Measurements from ENCODE around the gene UBE2E2. TPM values are rescaled to one million over a fixed set of nuclear protein-coding genes. Genes with fewer than 3 reads are reported as not detected.

UBE2E2 gene
- total RNA-seq, 1 donor from 2014 or later = 85.2 TPM

GRCh38 chr3:23492057-23492456 is 288.9 kb downstream of the UBE2E2 start:
- no peak for DNase-seq (ENCODE audit: low spot score)
- Mint-ChIP-seq H3K4me3 (ENCODE audit: unreplicated experiment) (no peak overlapping the region), H3K27ac (ENCODE audit: unreplicated experiment) (no peak overlapping the region), H3K9me3 (ENCODE audit: low read depth) (no peaks in the 10 kb centered on the region), H3K27me3 (ENCODE audit: low read depth) (no peaks in the 10 kb centered on the region), H3K36me3 (ENCODE audit: low read depth) (no peaks in the 10 kb centered on the region), H3K4me1 (ENCODE audit: low read depth) (peaks cover 54% of the 10 kb centered on the region)
- no peak for TF ChIP-seq CTCF (IDR thresholded peaks at IDR 0.05)

- DNase-seq (ENCODE audit: low spot score) = no peak
- Mint-ChIP-seq H3K9me3 (ENCODE audit: low read depth) (no peaks in the 10 kb centered on the region), H3K27ac (ENCODE audit: unreplicated experiment) (no peak overlapping the region), H3K4me3 (ENCODE audit: unreplicated experiment) (no peak overlapping the region), H3K27me3 (ENCODE audit: low read depth) (no peaks in the 10 kb centered on the region), H3K4me1 (ENCODE audit: low read depth) (peaks cover 57% of the 10 kb centered on the region), H3K36me3 (ENCODE audit: low read depth) (no peaks in the 10 kb centered on the region)
- no peak for TF ChIP-seq CTCF (IDR thresholded peaks at IDR 0.05)
Measured at GRCh38 chr3:23493889-23494288, 290.8 kb downstream of the UBE2E2 start.

GRCh38 chr3:23494967-23495366 is 291.8 kb downstream of the UBE2E2 start:
- Mint-ChIP-seq H3K27ac (ENCODE audit: unreplicated experiment) (no peak overlapping the region), H3K4me3 (ENCODE audit: unreplicated experiment) (no peak overlapping the region), H3K4me1 (ENCODE audit: low read depth) (peaks cover 47% of the 10 kb centered on the region), H3K9me3 (ENCODE audit: low read depth) (no peaks in the 10 kb centered on the region), H3K27me3 (ENCODE audit: low read depth) (no peaks in the 10 kb centered on the region), H3K36me3 (ENCODE audit: low read depth) (no peaks in the 10 kb centered on the region)
- no peak for TF ChIP-seq CTCF (IDR thresholded peaks at IDR 0.05)
- DNase-seq (ENCODE audit: low spot score) = no peak

GRCh38 chr3:23495507-23495906 is 292.4 kb downstream of the UBE2E2 start:
- no peak overlapping the region for H3K4me3 Mint-ChIP-seq (ENCODE audit: unreplicated experiment)
- H3K36me3 Mint-ChIP-seq (ENCODE audit: low read depth) = no peaks in the 10 kb centered on the region
- TF ChIP-seq CTCF (IDR thresholded peaks at IDR 0.05) = no peak

GRCh38 chr3:23496165-23496564 is 293.0 kb downstream of the UBE2E2 start:
- H3K4me3 Mint-ChIP-seq (ENCODE audit: unreplicated experiment) = no peak overlapping the region
- no peak for DNase-seq (ENCODE audit: low spot score)
- no peaks in the 10 kb centered on the region for H3K27me3 Mint-ChIP-seq (ENCODE audit: low read depth)
- no peak overlapping the region for H3K27ac Mint-ChIP-seq (ENCODE audit: unreplicated experiment)
- peaks cover 41% of the 10 kb centered on the region for H3K4me1 Mint-ChIP-seq (ENCODE audit: low read depth)
- no peak for TF ChIP-seq CTCF (IDR thresholded peaks at IDR 0.05)
- H3K9me3 Mint-ChIP-seq (ENCODE audit: low read depth) = no peaks in the 10 kb centered on the region
- no peaks in the 10 kb centered on the region for H3K36me3 Mint-ChIP-seq (ENCODE audit: low read depth)

More at GRCh38 chr3:23495507-23495906, 292.4 kb downstream of the UBE2E2 start:
- no peaks in the 10 kb centered on the region for H3K9me3 Mint-ChIP-seq (ENCODE audit: low read depth)
- no peaks in the 10 kb centered on the region for H3K27me3 Mint-ChIP-seq (ENCODE audit: low read depth)
- H3K27ac Mint-ChIP-seq (ENCODE audit: unreplicated experiment) = no peak overlapping the region
- no peak for DNase-seq (ENCODE audit: low spot score)
- H3K4me1 Mint-ChIP-seq (ENCODE audit: low read depth) = peaks cover 41% of the 10 kb centered on the region

Measured in chondrocyte (in vitro differentiated cells).